NCI-H345 treated with DMSO at 0.1 percent for 48 hours (cell line): ENCODE measurements around the gene RASGRP3.

Experiments
- DNase-seq: peaks from one replicate; lab custom pipeline; 2025; ENCODE audit not compliant: unreplicated experiment; lab: John Stamatoyannopoulos, UW

The RASGRP3 gene

DNA sequence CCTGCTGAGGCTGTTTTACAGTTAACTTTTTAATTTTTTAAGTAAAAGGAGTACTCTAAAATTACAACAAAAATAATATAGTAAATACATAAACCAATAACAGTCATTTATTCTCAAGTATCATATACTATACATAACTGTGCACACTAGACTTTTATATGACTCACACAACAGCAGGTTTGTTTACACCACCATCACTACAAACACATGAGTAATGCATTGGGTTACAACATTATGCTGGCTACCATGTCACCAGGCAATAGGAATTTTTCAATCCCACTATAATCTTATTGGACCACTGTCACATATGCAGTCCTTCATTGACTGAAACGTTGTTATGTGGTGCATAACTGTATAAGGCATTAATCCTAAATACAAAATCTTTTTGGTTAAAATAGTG lies 42.5 kb downstream of the RASGRP3 start:
- DNase-seq: no peak

GRCh38 chr2:33521791-33522281 lies 45.4 kb downstream of the RASGRP3 start:
- DNase-seq: no peak

DNA sequence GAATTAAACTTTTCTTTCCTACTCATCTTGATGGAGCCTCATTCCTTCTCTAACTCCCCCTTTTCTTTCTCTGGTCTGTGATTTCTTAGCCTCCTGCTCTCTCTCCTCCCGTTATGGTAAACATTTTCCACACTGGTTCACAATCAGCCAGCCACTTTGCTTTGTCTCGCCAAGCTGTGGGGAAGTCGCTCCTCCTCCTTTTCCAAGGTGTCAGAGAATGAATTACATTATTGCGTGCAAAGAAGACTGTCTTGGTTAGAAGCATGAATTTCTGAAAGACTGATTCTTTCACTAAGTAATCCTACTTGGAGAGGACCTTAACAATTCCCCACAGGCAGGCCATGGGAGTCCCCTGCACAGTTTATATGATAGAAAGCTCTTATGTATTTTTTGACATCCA lies 46.1 kb downstream of the RASGRP3 start:
- DNase-seq: no peak

- DNase-seq: no peak
These were observed 49.2 kb downstream of the RASGRP3 start for GRCh38 chr2:33525666-33526065.

GRCh38 chr2:33526132-33526531 lies 49.7 kb downstream of the RASGRP3 start:
- DNase-seq: no peak

- no peak for DNase-seq
These were observed 50.5 kb downstream of the RASGRP3 start for GRCh38 chr2:33526921-33527320.

GRCh38 chr2:33528441-33528950 lies 52.0 kb downstream of the RASGRP3 start:
- no peak for DNase-seq

DNA sequence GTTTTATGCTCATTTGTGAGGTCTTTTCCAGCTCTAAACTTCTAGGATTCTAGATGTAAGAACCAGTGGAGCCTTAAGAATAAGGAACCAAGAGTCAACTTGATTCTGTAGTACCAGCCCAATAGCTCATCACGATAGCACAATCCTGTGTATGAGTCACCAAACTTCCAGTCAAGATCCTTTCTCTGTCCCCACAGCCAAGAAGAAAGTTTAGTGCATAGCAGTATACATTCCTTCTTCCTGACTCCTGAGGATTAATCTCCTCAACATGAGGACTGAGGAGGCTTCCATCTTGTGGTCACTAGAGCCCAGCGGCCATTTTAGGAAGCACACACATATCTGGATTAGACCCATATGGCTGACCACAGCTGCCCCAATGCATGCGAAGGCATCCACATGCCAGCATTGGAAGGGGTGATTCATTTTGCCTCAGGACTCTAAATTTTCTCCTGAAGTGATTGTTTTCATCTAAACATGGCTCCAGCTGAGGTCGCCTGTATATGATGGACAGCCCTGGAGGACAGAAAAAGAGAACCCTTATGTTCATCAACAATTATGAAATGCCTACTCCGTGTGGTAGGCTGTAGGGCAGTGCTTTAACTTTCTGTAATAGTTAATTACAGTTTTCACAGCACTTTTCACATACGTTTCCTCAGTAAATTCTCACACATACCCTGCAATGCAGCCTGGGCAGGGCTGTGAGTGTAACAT lies 53.5 kb downstream of the RASGRP3 start:
- no peak for DNase-seq

GRCh38 chr2:33530690-33531548 lies 54.5 kb downstream of the RASGRP3 start:
- no peak for DNase-seq

GRCh38 chr2:33531549-33532059 lies 55.2 kb downstream of the RASGRP3 start:
- DNase-seq: no peak

DNA sequence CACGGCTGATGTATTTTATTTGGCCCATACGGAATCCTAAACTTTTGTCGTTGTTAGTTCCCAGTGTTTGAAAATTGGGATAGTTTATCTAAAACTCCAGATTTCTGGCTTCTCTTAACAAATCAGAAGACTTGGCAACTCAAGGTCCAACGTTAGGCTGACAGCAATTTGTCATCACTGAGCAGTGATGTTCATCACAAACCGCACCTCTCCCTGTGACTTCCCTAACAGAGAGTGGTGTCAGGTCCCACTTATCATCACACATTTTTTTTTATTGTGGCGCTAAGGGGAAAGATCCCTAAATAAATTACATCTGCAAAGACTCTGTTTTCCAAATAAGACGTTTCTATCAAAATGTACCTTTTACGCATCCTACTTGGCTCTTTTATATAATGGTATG lies 55.7 kb downstream of the RASGRP3 start:
- no peak for DNase-seq

DNA sequence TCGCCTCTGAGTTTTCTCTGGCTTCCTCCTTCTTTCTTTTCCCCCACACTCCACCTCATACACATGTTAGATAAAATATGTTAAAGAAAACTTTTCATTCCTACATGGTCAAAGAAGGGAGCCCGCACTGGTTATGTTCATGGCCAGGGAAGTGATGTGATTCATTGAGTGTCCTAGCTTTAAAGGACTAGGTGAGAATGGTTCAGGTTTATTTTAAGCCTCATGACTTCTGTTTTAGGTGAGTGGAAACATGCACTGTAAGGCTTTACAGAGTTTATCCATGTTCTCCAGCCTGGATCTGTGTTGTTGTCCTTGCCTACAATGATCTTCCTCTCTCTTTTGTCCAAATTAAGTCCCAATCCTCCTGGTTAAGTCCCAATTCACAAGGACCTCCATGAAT lies 56.5 kb downstream of the RASGRP3 start:
- no peak for DNase-seq

DNA sequence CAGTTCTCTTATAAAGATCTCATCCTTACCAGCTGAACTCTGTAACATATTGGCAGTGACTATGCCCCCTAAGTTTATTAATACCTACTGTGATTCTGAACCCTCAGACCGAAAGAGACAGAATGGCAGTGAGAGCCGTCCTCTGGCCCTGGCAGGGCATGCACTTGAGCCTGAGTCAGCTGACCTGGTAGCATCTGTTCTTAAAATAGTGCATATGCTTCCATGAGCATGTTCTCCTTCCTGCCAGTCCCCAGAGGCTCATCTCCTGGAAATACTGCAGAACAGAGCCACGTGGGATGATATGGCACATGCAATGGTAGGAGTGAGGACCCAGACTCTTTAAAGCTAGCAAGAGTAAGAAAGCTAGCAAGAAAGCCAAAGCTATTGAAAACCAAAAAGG lies 59.0 kb downstream of the RASGRP3 start:
- no peak for DNase-seq

- no peak for DNase-seq
These were observed 64.8 kb downstream of the RASGRP3 start for GRCh38 chr2:33541243-33541642.

GRCh38 chr2:33550206-33550605 lies 73.8 kb downstream of the RASGRP3 start:
- no peak for DNase-seq

GRCh38 chr2:33552758-33553461 lies 76.5 kb downstream of the RASGRP3 start:
- DNase-seq: no peak

DNA sequence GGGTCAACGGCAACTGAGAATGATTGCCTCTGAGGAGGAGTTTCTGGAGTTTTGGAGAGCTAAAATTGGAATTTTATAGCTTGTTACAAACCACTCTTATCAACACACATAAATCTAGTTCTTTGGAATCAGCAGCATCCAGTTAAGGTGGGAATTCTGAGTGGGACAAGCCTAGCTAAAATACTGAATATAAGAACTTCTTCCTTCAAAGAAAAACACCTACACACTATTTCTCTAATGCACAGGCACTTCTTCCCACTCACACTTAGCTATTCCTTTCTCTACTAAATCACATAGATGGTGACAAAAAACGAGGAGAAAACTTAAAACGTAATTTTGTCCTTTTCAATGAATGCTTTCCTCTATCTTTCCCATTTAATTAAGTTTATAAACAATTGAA lies 79.2 kb downstream of the RASGRP3 start:
- DNase-seq: no peak

DNA sequence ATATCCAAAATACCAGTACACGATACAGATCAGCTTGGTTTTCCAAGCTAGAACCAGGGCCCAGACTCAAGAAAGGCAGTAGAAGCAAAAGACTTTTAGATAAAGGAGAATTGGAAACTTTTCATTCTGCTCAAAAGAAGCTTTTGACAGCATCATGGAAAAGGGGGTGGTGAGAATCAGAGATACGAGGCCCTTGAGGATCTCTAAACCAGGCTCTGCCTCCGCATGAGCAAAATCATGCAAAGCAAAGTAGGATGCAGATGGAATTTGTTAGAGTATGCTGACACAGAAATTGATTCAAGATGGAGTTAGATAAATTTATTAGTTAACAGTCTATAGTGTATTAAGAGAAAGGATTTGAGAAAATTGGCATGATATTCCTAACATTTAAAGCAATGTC lies 82.9 kb downstream of the RASGRP3 start:
- no peak for DNase-seq

- no peak for DNase-seq
These were observed 83.6 kb downstream of the RASGRP3 start for GRCh38 chr2:33560017-33560416.

DNA sequence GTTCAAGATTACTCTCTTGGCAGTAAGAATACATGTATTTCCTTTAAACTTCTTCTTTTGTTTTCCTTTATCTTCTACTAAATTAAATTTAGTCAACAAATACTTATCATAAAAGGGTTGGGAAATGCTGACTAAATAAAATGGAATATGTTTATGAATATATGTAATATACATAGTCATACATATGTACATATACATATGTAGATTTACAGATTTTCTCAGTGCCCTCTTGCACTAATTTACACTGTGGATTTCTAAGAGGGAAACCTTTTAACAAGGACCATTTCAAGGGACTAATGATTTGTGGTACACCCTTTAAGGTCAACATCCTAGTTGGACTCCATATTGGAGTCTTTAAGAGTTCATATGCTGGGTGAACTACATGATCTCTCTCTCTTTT lies 85.4 kb downstream of the RASGRP3 start:
- DNase-seq: no peak

DNA sequence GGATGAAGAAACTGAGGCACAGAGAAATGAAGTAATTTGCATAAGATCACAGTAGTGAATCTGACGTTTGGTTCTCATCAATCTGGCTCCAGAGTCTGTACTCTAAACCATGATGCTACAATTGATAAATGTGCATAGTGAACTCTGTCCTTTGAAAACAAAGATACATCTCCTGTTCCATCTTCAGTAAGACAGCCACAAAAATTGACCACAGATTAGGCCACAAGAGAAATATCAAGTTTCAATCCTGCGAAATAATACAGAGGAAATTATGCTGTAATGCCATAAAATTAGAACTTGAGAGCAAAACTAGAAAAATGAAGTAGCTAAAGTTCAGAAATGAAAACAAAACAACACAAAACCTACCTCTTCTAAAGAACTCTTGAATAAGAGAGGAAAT lies 94.2 kb downstream of the RASGRP3 start:
- DNase-seq: no peak
